HepG2 (cell line): Measurements from ENCODE around the gene NEURL1B. TPM values are rescaled to one million over a fixed set of nuclear protein-coding genes. Genes with fewer than 3 reads are reported as not detected.

ENCODE experiments used
- ATAC-seq: fragments of 200-7000 bp; cut with Tn5 transposase; 3 replicates; pipeline ENCODE4 v1.9.1; 2020; ENCODE audit warnings: mild to moderate bottlenecking, moderate library complexity
- BruUV-seq: library from RNA; stranded (reverse); fragments of 400-500 nt; replicated peaks from 2 replicates; lab custom pipeline; 2021; lab: Mats Ljungman, UMichigan
- CTCF ChIA-PET: fragments of 300-600 bp; formaldehyde crosslinking; extraction: SDS; loops from one replicate; lab custom pipeline; 2021; ENCODE audit warnings: low total read pairs, inconsistent platforms, low intra/inter-chr PET ratio; lab: Yijun Ruan, JAX
- POLR2A ChIA-PET: fragments of 350-600 bp; sonication (Branson Sonifier 250); formaldehyde crosslinking; loops from one replicate; lab custom pipeline; 2020; ENCODE audit warnings: antibody characterized with exemption, inconsistent platforms; lab: Yijun Ruan, JAX
- DNase-seq: peaks from one replicate; pipeline ENCODE4 v3.0.0-alpha.2; 2015; ENCODE audit warnings: low spot score
- FAIRE-seq: peaks from 3 replicates; lab custom pipeline; 2011; peaks lifted over from hg19 to GRCh38; lab: Jason Lieb, UNC
- H2AFZ ChIP-seq: one replicate; pipeline ENCODE4 v1.6.1; 2011; ENCODE audit warnings: low read length, inconsistent platforms
- H3K27ac ChIP-seq: fragments of 300-600 bp; 3 replicates; pipeline ENCODE4 v1.8.0; 2011; ENCODE audit warnings: mixed run types, mild to moderate bottlenecking, mixed read lengths, low read length, inconsistent platforms; ENCODE audit not compliant: insufficient read depth; ENCODE audit errors: extremely low read length
- H3K27me3 ChIP-seq, 2 experiments: fragments of 200-600 bp in 1 of 2; 2 replicates in 1 of 2; 3 replicates in 1 of 2; pipeline versions ENCODE4 v1.6.0 to v1.8.0; 2011; ENCODE audit warnings: low read length in 2 of 2, mild to moderate bottlenecking in 2 of 2, moderate library complexity in 2 of 2, inconsistent platforms in 1 of 2; ENCODE audit not compliant: insufficient read depth in 2 of 2, control insufficient read depth in 1 of 2
- H3K36me3 ChIP-seq, 2 experiments: fragments of 200-600 bp in 1 of 2; replicated peaks in 1 of 2; 2 replicates in 1 of 2; 3 replicates in 1 of 2; pipeline versions ENCODE4 v1.5.1 to v1.8.0; 2011; ENCODE audit warnings: low read length in 2 of 2, inconsistent platforms in 1 of 2; ENCODE audit not compliant: insufficient read depth in 2 of 2, control insufficient read depth in 1 of 2
- H3K4me1 ChIP-seq: 2 replicates; pipeline ENCODE4 v1.5.1; 2012; ENCODE audit warnings: low read length, inconsistent platforms; ENCODE audit not compliant: insufficient read depth
- H3K4me2 ChIP-seq: 2 replicates; pipeline ENCODE4 v1.6.0; 2011; ENCODE audit warnings: low read depth, low read length, inconsistent platforms
- H3K4me3 ChIP-seq, 3 experiments: fragments of 200-600 bp in 1 of 3; sonication (generic), shearing (Covaris generic) in 1 of 3; replicated peaks in 1 of 3; 2 replicates each; pipeline ENCODE4 v1.5.1; 2011 to 2016; ENCODE audit warnings: low read length in 3 of 3, inconsistent platforms in 2 of 3, low read depth in 2 of 3, mild to moderate bottlenecking in 2 of 3, control low read depth in 1 of 3, mixed read lengths in 1 of 3; ENCODE audit not compliant: insufficient read depth in 1 of 3
- H3K79me2 ChIP-seq: one replicate; pipeline ENCODE4 v1.6.1; 2011; ENCODE audit warnings: low read length, inconsistent platforms; ENCODE audit not compliant: insufficient read depth
- H3K9ac ChIP-seq: 2 replicates; pipeline ENCODE4 v1.6.0; 2011; ENCODE audit warnings: mild to moderate bottlenecking, low read depth, low read length, inconsistent platforms; ENCODE audit not compliant: insufficient read depth
- H3K9me3 ChIP-seq: 2 replicates; pipeline ENCODE4 v1.5.1; 2012; ENCODE audit warnings: mild to moderate bottlenecking, low read length
- H4K20me1 ChIP-seq: 2 replicates; pipeline ENCODE4 v1.6.0; 2011; ENCODE audit warnings: inconsistent platforms, mild to moderate bottlenecking, low read length, moderate library complexity; ENCODE audit not compliant: insufficient read depth
- ARID3A ChIP-seq: IDR thresholded peaks from 2 replicates; pipeline ENCODE4 v1.6.1; 2012; ENCODE audit warnings: low read depth, low read length, improper control_type of control experiment
- ASH2L ChIP-seq: fragments of 300-600, 200-600 bp; sonication (generic); IDR thresholded peaks from 2 replicates; pipeline ENCODE4 v1.7.0; 2017; ENCODE audit warnings: low read depth, mild to moderate bottlenecking, moderate library complexity, mixed read lengths, low read length; ENCODE audit not compliant: insufficient read length
- KDM1A ChIP-seq: IDR thresholded peaks from 2 replicates; pipeline ENCODE4 v1.6.1; 2016; ENCODE audit warnings: missing compliant biosample characterization
- KLF9 ChIP-seq: IDR thresholded peaks from 2 replicates; pipeline ENCODE4 v1.6.1; 2016; ENCODE audit warnings: low read depth
- THAP9 ChIP-seq: sonication (generic); formaldehyde crosslinking; IDR thresholded peaks from 2 replicates; pipeline ENCODE4; 2020; ENCODE audit warnings: missing genetic modification reagents, mild to moderate bottlenecking, borderline replicate concordance
- ZNF224 ChIP-seq: sonication (generic); formaldehyde crosslinking; IDR thresholded peaks from 2 replicates; pipeline ENCODE4 v1.5.0; 2020; ENCODE audit warnings: mild to moderate bottlenecking, missing genetic modification reagents
- ZNF232 ChIP-seq: sonication (generic); formaldehyde crosslinking; IDR thresholded peaks from 2 replicates; pipeline ENCODE4 v1.4.0; 2020; ENCODE audit warnings: missing genetic modification reagents, borderline replicate concordance
- ZNF619 ChIP-seq: sonication (generic); formaldehyde crosslinking; IDR thresholded peaks from 2 replicates; pipeline ENCODE4 v1.4.0; 2020; ENCODE audit warnings: mild to moderate bottlenecking, missing genetic modification reagents
- ZSCAN5A ChIP-seq: sonication (generic); formaldehyde crosslinking; IDR thresholded peaks from 2 replicates; pipeline ENCODE4 v1.8.0; 2022; ENCODE audit warnings: mild to moderate bottlenecking, missing genetic modification reagents, borderline replicate concordance
- WGBS: methylation state at CpG from one replicate; pipeline ENCODE4 v1.1.6; 2017; ENCODE audit warnings: low lambda C conversion rate; 5-methylcytosine and 5-hydroxymethylcytosine counted together
- in situ Hi-C: cut with HindIII; loops from 2 replicates; pipeline ENCODE4 v1.10.0; 2017; ENCODE audit warnings: low pct_unique_long_range_greater_than_20kb; ENCODE audit not compliant: extremely low pct_ligation_motif_present
- intact Hi-C: fragments of 100-400 bp; cut with micrococcal nuclease; formaldehyde crosslinking; loops from one replicate; pipeline ENCODE4 v1.10.0; 2022; ENCODE audit not compliant: unreplicated experiment
- polyA plus RNA-seq, 8 experiments: library from polyadenylated mRNA; depleted of rRNA in 3 of 8; stranded (reverse) in 7 of 8; unstranded in 1 of 8; fragments of >200 nt; fragmentation: Illumina TruSeq in 4 of 8; extraction: Trizol in 4 of 8; gene quantifications; 2 replicates each; pipeline versions ENCODE4 v1.2.1 to v1.2.3, GENCODE V29; 2011 to 2016; ENCODE audit warnings: low read depth in 4 of 8, missing spikeins in 1 of 8, mixed read lengths in 1 of 8; ENCODE audit not compliant: insufficient read depth in 1 of 8
- total RNA-seq, 5 experiments: library from RNA; depleted of rRNA; stranded (reverse); fragments of >200 nt; fragmentation: Illumina TruSeq; extraction: Trizol; gene quantifications; 2 replicates each; pipeline ENCODE4 v1.2.3, GENCODE V29; 2016; ENCODE audit warnings: low read depth in 1 of 5

The NEURL1B gene
- total and polyA plus RNA-seq, 2 of the 13 experiments (the other 11 are each of a cell fraction or from before 2014, with no cell fraction given), result 0.09 to 0.13 TPM

GRCh38 chr5:172610643-172611042 lies 30.4 kb upstream of the NEURL1B start:
- 7% methylated on average over 6 of the region's 6 CpGs for WGBS
- H3K4me1 ChIP-seq, result no peaks in the 10 kb centered on the region
- BruUV-seq, result no TSS peak
- in situ Hi-C loops (no loop called here), intact Hi-C loops (no loop called here)
- CTCF ChIA-PET, result no interaction called here
- H3K27me3 ChIP-seq, result peaks cover 2% of the 10 kb centered on the region in 2 experiments; a peak in 2 of 5 replicates
- H3K9me3 ChIP-seq, result no peaks in the 10 kb centered on the region
- DNase-seq (no peak), FAIRE-seq (no peak), ATAC-seq (no peak)
- no peaks in the 10 kb centered on the region for H4K20me1 ChIP-seq
- H3K4me2 ChIP-seq, result no peak overlapping the region
- H3K79me2 ChIP-seq, result no peaks in the 10 kb centered on the region
- no peaks in the 10 kb centered on the region for H3K36me3 ChIP-seq
- POLR2A ChIA-PET, result no interaction called here
- TF ChIP-seq KLF9 (CRISPR knock-in tag) (no peak), ARID3A (no peak), KDM1A (CRISPR knock-in tag) (no peak), THAP9 (CRISPR knock-in tag) (no peak), ZNF232 (no peak), ASH2L (no peak), ZNF224 (no peak), ZNF619 (no peak), ZSCAN5A (CRISPR knock-in tag) (no peak)
- H3K9ac ChIP-seq, result no peak overlapping the region
- no peak overlapping the region for H3K27ac ChIP-seq
- no peak overlapping the region for H3K4me3 ChIP-seq
- H2AFZ ChIP-seq, result no peak overlapping the region
